Duodenal mucosa (tissue), 2 donors: Measurements from ENCODE around the gene IGSF11.
"Not testable (repeated sequence)": the region's sequence is repeated elsewhere in the genome, so short reads cannot be mapped to it uniquely, and the experiment has no call there.

Experiments used
- H3K27ac ChIP-seq: one replicate; pipeline ENCODE4 v1.7.0; 2013; ENCODE audit warnings: low read depth, low read length
- H3K27me3 ChIP-seq, 2 donors: one replicate each; pipeline ENCODE4 v1.7.0; 2013; ENCODE audit warnings: low read length in 2 of 2, control low read depth in 1 of 2; ENCODE audit not compliant: insufficient read depth in 2 of 2, control insufficient read depth in 1 of 2
- H3K36me3 ChIP-seq, 2 donors: one replicate each; pipeline ENCODE4 v1.7.0; 2013; ENCODE audit warnings: low read length in 2 of 2, control low read depth in 1 of 2; ENCODE audit not compliant: insufficient read depth in 2 of 2, control insufficient read depth in 1 of 2
- H3K4me1 ChIP-seq, 2 donors: one replicate each; pipeline ENCODE4 v1.7.0; 2013; ENCODE audit warnings: low read length in 2 of 2, control low read depth in 1 of 2; ENCODE audit not compliant: insufficient read depth in 2 of 2, control insufficient read depth in 1 of 2
- H3K4me3 ChIP-seq, 2 donors: one replicate each; pipeline ENCODE4 v1.7.0; 2013; ENCODE audit warnings: low read length in 2 of 2, low read depth in 1 of 2
- H3K9ac ChIP-seq, 2 donors: one replicate each; pipeline ENCODE4 v1.7.0; 2013; ENCODE audit warnings: low read length in 2 of 2, low read depth in 1 of 2
- H3K9me3 ChIP-seq, 2 donors: one replicate each; pipeline ENCODE4 v1.7.0; 2013; ENCODE audit warnings: low read length in 2 of 2, control low read depth in 1 of 2; ENCODE audit not compliant: control insufficient read depth in 1 of 2

Gene IGSF11

DNA sequence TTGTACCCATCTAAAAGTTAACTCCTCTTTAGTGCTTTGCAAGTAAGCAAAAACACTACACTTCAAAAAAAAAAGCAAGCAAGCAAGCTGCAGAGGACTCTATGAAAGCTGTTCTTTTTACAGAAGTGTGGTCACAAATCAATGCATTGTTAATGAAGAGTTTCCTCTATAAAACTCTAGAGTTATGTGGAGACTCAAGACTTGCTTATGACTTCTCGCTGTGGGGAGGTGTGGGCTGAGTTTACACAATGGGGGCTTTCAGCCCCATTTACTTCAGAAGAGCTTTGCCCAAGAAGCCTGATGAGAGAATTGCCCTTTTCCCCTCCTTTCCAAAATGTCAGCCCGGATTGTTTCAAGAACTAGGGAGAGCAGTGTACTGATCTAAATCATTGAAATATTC lies 144.4 kb downstream of the IGSF11 start:
- no peak overlapping the region for H3K27ac ChIP-seq
- H3K4me1 ChIP-seq, result no peaks in the 10 kb centered on the region
- peaks cover 0 to 7% of the 10 kb centered on the region in 2 donors for H3K27me3 ChIP-seq
- H3K36me3 ChIP-seq, result no peaks in the 10 kb centered on the region
- H3K9me3 ChIP-seq, result no peaks in the 10 kb centered on the region
- H3K9ac ChIP-seq, result no peak overlapping the region
- no peak overlapping the region for H3K4me3 ChIP-seq

DNA sequence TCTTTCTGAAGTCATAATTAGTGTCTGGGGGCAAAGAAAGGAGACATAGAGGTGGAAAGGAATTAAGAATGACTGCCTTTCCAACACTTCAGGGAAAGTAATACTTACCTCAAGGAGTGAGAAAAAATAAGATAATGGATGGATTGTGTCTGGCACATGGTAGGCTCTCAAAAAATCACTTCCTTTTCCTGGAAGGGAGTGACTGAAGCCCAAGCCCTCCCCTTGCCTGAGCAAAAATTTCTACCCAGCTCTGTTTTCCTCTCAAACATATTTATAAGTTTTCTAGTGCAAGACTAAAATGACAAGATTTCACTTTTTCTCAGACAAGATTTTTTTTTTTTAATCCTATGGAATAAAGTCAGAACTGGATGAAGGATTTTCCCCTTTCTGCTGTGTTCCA lies 145.0 kb downstream of the IGSF11 start:
- no peaks in the 10 kb centered on the region for H3K9me3 ChIP-seq
- peaks cover 0 to 6% of the 10 kb centered on the region in 2 donors for H3K27me3 ChIP-seq
- no peak overlapping the region for H3K9ac ChIP-seq
- no peak overlapping the region for H3K27ac ChIP-seq
- H3K4me3 ChIP-seq, result no peak overlapping the region
- no peaks in the 10 kb centered on the region for H3K36me3 ChIP-seq
- H3K4me1 ChIP-seq, result no peaks in the 10 kb centered on the region

DNA sequence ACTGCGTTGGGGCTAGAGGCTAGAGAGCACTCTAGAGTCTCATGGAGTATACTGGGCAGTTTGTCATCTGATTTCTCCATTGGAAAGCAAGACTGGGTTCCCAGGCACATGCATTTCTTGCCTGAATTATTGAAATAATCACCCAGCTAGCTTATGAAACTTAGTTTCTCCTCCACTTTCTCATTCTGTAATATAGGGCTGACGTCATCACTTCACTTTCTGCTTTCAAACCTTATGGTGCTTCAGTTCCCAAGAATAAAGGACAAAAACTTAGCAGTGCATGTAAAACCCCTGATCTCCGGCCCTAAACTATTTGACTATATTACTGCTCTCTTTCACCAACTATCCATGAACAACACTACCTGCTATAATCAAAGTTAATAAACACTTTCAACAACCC lies 147.9 kb downstream of the IGSF11 start:
- Histone ChIP-seq H3K4me1 (no peaks in the 10 kb centered on the region), H3K4me3 (no peak overlapping the region), H3K9me3 (no peaks in the 10 kb centered on the region), H3K36me3 (no peaks in the 10 kb centered on the region), H3K27me3 (peaks cover 4% of the 10 kb centered on the region in 2 donors), H3K27ac (no peak overlapping the region), H3K9ac (no peak overlapping the region)

DNA sequence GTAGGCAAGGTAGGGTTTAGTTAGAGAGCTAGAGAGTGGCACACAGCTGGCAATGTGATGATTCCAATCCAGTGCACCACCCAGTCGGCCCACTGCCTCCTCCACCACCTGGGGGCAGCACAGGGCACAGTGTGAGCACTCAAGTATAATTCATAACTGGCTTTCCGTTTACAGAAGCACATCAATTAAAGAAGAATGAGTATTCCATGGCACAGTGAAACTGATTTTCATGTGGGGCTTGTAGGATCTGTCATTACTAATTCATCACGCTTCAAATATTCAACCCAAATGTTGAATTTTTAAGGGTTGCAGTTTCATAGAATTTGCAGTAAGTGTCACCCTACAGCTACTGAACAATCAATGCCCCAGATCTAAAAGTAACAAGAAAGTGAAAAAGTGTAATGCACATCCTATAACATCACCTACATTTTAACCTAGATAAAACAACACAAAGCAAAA lies 149.9 kb downstream of the IGSF11 start:
- H3K36me3 ChIP-seq, result no peaks in the 10 kb centered on the region
- H3K9ac ChIP-seq, result no peak overlapping the region

DNA sequence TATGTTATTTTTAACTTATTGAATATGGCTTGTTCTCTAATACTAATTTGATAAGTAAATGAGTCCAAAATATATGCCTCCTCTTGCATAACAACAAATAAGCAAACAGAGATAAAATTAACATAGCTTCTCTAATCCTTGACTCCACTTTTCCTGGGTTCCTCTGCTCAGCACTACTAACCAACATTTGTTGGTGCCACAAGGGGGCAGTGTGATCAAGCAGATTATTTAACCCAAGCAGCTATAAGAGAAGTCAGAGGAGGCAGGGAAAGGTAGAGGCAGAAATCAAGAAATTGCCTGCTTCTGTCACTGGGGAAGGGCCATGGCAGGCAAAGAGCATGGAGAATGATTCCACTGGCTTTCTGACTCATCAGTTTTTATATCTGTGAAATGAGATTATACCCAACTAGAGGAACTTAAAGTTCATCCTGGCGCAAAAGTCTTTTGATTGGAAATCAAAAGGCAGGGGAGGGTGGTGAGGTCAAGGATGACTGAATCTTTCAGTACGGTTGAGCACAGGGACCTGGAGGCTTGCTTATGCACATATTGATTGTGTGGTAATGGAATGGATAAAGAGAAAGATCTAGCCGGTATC lies 152.2 kb downstream of the IGSF11 start:
- peaks cover 2 to 5% of the 10 kb centered on the region in 2 donors for H3K27me3 ChIP-seq
- no peaks in the 10 kb centered on the region for H3K4me1 ChIP-seq
- H3K27ac ChIP-seq, result no peak overlapping the region
- no peaks in the 10 kb centered on the region for H3K36me3 ChIP-seq
- H3K9ac ChIP-seq, result no peak overlapping the region
- H3K4me3 ChIP-seq, result no peak overlapping the region
- no peaks in the 10 kb centered on the region for H3K9me3 ChIP-seq

More for the DNA sequence above, 149.9 kb downstream of the IGSF11 start:
- H3K27me3 ChIP-seq, result peaks cover 5 to 7% of the 10 kb centered on the region in 2 donors
- no peak overlapping the region for H3K27ac ChIP-seq
- H3K4me3 ChIP-seq, result no peak overlapping the region
- H3K9me3 ChIP-seq, result no peaks in the 10 kb centered on the region
- no peaks in the 10 kb centered on the region for H3K4me1 ChIP-seq

DNA sequence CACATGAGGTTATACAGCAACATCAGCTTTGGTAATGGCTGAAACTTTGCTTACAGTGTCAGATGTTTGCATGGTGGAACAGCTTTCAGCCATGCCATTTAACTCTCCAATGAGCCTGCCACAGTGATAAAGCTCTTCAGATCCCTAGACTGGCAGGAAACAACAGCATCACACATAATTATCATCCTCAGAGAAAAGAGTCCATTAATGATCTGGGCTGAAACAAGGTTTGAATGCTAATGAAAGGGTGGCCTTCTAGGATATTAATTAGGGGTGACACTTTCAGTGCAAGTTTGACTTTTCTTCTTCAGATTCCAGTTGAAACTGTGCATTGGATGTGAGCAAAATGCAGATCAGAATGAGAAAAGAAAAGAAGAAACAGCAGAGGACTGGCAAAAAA lies 166.6 kb downstream of the IGSF11 start:
- Histone ChIP-seq H3K4me3 (no peak overlapping the region), H3K27me3 (no peaks in the 10 kb centered on the region), H3K9me3 (peaks cover 0 to 2% of the 10 kb centered on the region in 2 donors), H3K36me3 (no peaks in the 10 kb centered on the region), H3K9ac (no peak overlapping the region), H3K27ac (no peak overlapping the region), H3K4me1 (no peaks in the 10 kb centered on the region)

DNA sequence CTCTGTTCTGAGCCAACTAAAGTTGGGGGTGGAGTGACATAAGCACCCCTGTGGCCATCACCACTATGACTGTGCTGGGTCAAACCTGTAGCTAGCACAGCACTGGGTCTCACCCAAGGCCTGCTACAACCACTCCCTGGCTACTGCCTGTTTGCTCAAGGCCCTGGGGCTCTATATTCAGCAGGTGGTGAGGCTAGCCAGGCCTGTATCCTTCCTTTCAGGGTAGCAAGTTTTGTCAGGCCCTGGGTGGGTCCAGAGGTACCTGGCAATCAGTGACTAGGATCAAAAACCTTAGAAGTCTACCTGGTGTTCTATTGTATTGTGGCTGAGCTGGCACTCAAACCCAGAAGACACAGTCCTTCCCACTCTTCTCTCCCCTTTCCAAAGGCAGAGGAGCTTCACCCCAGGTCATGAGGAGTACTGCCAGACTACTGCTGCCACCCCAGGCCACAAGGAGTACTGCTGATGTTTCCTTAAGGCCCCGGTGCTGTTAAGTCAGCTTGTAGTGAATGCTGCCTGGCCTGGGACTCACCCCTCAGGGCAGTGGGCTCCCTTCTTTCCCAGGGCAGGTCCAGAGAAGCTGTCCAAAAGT lies 170.8 kb downstream of the IGSF11 start:
- H3K4me3 ChIP-seq, result no peak overlapping the region
- no peak overlapping the region for H3K27ac ChIP-seq
- no peaks in the 10 kb centered on the region for H3K27me3 ChIP-seq
- no peaks in the 10 kb centered on the region for H3K9me3 ChIP-seq
- no peaks in the 10 kb centered on the region for H3K4me1 ChIP-seq
- H3K36me3 ChIP-seq, result no peaks in the 10 kb centered on the region
- no peak overlapping the region for H3K9ac ChIP-seq

DNA sequence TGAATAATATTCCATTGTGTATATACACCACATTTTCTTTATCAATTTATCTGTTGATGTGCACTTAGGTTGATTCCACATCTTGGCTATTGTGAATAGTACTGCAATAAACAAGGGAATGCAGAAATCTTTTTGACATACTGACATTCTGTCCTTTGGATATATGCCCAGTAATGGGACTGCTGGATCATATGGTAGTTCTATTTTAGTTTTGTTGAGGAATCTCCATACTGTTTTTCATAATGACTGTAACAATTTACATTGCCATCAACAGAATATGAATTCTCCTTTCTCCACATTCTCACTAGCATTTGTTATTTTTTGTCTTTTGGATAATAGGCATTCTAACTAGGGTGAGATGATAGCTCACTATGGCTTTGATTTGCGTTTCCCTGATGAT lies 174.7 kb downstream of the IGSF11 start:
- Histone ChIP-seq H3K4me3 (no peak overlapping the region), H3K27ac (no peak overlapping the region), H3K9me3 (no peaks in the 10 kb centered on the region), H3K9ac (no peak overlapping the region), H3K27me3 (no peaks in the 10 kb centered on the region), H3K36me3 (no peaks in the 10 kb centered on the region), H3K4me1 (no peaks in the 10 kb centered on the region)

DNA sequence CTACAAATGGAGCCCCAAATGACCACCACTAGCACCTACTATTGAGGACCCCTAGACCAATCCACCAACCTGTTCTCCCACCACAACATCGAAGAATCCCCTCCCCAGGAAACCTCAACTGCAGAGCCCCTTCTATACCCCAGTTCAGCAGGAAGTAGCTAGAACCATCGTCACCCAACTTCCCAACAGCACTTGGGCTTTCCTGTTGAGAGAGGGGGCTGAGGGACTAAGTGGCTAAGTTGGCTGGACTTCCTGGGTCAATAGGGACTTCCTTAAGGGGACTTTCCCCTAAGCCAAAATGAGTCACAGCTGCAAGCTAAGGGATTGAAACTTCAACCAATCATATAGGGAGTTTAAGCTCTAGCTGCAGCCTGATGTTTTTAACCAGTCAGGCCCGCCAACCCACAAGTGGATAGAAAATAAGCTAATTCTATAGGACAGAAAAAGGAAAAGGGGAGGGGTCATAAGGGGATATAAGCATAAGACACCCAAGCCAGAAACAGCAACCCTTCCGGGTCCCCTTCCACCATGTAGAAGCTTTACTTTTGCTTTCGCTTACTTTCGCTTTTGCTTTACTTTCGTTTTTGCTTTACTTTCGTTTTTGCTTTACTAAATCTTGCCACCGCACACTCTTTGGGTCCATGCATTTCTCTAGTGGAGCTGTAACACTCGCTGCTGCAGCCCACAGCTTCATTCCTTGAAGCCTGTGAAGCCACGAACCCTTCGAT lies 183.0 kb downstream of the IGSF11 start:
- not testable (repeated sequence) for H3K4me1 ChIP-seq, H3K9ac ChIP-seq, H3K36me3 ChIP-seq, H3K9me3 ChIP-seq, H3K27me3 ChIP-seq, H3K27ac ChIP-seq
- peak overlapping the region in 1 of 2 donors; percentile 33 for H3K4me3 ChIP-seq

DNA sequence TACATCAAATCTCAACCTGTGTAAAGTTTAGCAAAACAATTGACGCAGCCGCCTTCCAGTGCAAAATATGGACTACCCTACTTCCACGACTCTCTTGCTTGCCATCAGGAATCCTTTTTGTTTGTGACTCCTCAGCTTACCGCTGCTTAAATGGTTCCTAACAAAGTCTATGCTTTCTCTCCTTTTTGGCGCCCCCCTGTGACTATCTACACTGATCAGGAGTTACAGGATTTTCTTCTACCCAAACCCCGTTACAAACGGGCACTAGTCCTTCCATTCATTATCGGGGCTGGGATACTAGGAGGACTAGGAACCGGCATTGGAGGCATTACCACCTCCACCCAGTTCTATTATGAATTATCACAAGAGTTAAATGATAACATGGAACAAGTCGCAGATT lies 184.0 kb downstream of the IGSF11 start:
- Histone ChIP-seq H3K9me3 (no peaks in the 10 kb centered on the region), H3K27ac (no peak overlapping the region), H3K4me1 (no peaks in the 10 kb centered on the region), H3K27me3 (no peaks in the 10 kb centered on the region), H3K36me3 (no peaks in the 10 kb centered on the region), H3K4me3 (no peak overlapping the region), H3K9ac (no peak overlapping the region)
